Bronchial epithelial cell (primary cell): ENCODE measurements around the gene TSC2. TPM values are rescaled to one million over a fixed set of nuclear protein-coding genes. Genes with fewer than 3 reads are reported as not detected.

ENCODE experiments used
- total RNA-seq: library from RNA; depleted of rRNA; stranded (reverse); fragments of >200 nt; gene quantifications from 2 replicates; pipeline ENCODE4 v1.2.1, GENCODE V29; 2014

Gene TSC2
- total RNA-seq, 1 donor from 2014 or later = 25.0 TPM

Other genes with a start within 250 kb of the TSC2 start
- 60.0 and 91.8 TPM in 2 replicates for gene HAGH, start 221.2 kb upstream of the TSC2 start, total RNA-seq
- gene FAHD1, start 220.8 kb upstream of the TSC2 start, total RNA-seq = 61.6 and 61.9 TPM in 2 replicates
- 0.26 TPM in 1 of 2 replicates, not detected in the other for gene MEIOB, start 175.8 kb upstream of the TSC2 start, total RNA-seq
- gene HS3ST6, start 129.6 kb upstream of the TSC2 start, total RNA-seq = 2.2 TPM in 1 of 2 replicates, not detected in the other
- gene MSRB1, start 104.8 kb upstream of the TSC2 start, total RNA-seq = 2.9 and 6.0 TPM in 2 replicates
- gene RPL3L, start 93.3 kb upstream of the TSC2 start, total RNA-seq = under 0.01 and 0.13 TPM in 2 replicates
- 115 and 219 TPM in 2 replicates for gene NDUFB10, start 88.4 kb upstream of the TSC2 start, total RNA-seq
- gene RPS2, start 83.2 kb upstream of the TSC2 start, total RNA-seq = 5,082 and 6,563 TPM in 2 replicates
- gene RNF151, start 81.1 kb upstream of the TSC2 start, total RNA-seq = not detected in 2 replicates
- gene TBL3, start 75.9 kb upstream of the TSC2 start, total RNA-seq = 38.5 and 44.5 TPM in 2 replicates
- 1.6 and 2.0 TPM in 2 replicates for gene NOXO1, start 66.5 kb upstream of the TSC2 start, total RNA-seq
- gene GFER, start 63.8 kb upstream of the TSC2 start, total RNA-seq = 16.1 and 18.4 TPM in 2 replicates
- gene SYNGR3, start 58.0 kb upstream of the TSC2 start, total RNA-seq = 2.9 and 5.2 TPM in 2 replicates
- 26.3 and 31.9 TPM in 2 replicates for gene ZNF598, start 38.2 kb upstream of the TSC2 start, total RNA-seq
- 0.13 TPM in 1 of 2 replicates, not detected in the other for gene NPW, start 28.2 kb upstream of the TSC2 start, total RNA-seq
- 15.8 and 20.1 TPM in 2 replicates for gene NHERF2, start 21.1 kb upstream of the TSC2 start, total RNA-seq
- 18.6 and 44.0 TPM in 2 replicates for gene NTHL1, start 151 bp upstream of the TSC2 start, total RNA-seq
- 56.1 and 114 TPM in 2 replicates for gene PKD1, start 87.9 kb downstream of the TSC2 start, total RNA-seq
- 0.26 and 0.90 TPM in 2 replicates for gene RAB26, start 100.6 kb downstream of the TSC2 start, total RNA-seq
- 47.4 and 50.2 TPM in 2 replicates for gene TRAF7, start 107.8 kb downstream of the TSC2 start, total RNA-seq
- under 0.01 and 1.8 TPM in 2 replicates for gene CASKIN1, start 148.6 kb downstream of the TSC2 start, total RNA-seq
- gene MLST8, start 157.5 kb downstream of the TSC2 start, total RNA-seq = 10.9 and 11.6 TPM in 2 replicates
- gene BRICD5, start 162.9 kb downstream of the TSC2 start, total RNA-seq = 0.53 and 1.2 TPM in 2 replicates
- gene PGP, start 166.9 kb downstream of the TSC2 start, total RNA-seq = 9.1 and 9.5 TPM in 2 replicates
- gene E4F1, start 175.6 kb downstream of the TSC2 start, total RNA-seq = 26.6 and 34.4 TPM in 2 replicates
- gene DNASE1L2, start 188.5 kb downstream of the TSC2 start, total RNA-seq = under 0.01 and 0.64 TPM in 2 replicates
- 87.8 and 140 TPM in 2 replicates for gene ECI1, start 203.6 kb downstream of the TSC2 start, total RNA-seq
- 73.5 and 84.7 TPM in 2 replicates for gene RNPS1, start 220.1 kb downstream of the TSC2 start, total RNA-seq